ENCODE data around the gene NEK11.
A peak's percentile ranks its signal among the peaks of the same experiment; 100 is the strongest.
"Not testable (repeated sequence)": the region's sequence is repeated elsewhere in the genome, so short reads cannot be mapped to it uniquely, and the experiment has no call there.

NEK11 gene

DNA sequence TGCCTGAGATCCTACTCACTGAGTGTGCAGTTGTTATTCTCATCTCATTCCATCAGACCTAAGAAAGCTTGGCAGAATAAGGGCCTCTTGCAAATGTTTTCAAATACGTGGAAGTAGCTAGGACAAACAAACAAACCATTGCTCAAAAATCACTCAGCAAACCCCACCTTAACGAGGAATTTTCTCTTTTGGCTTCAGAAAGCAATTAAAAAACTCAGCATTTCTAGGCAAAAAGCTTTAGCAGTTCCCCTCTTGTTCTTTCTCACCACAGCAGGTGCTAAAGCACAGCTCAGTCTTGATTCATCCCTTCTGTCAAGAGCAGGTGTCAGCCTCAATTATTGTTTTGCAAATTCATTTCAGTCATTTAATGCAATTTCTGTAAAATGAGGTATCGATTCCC is 296.3 kb downstream of the NEK11 start:
- DNase-seq: no peak

- DNase-seq: no peak
Observed at GRCh38 chr3:131323792-131324191, 297.1 kb downstream of the NEK11 start.

DNA sequence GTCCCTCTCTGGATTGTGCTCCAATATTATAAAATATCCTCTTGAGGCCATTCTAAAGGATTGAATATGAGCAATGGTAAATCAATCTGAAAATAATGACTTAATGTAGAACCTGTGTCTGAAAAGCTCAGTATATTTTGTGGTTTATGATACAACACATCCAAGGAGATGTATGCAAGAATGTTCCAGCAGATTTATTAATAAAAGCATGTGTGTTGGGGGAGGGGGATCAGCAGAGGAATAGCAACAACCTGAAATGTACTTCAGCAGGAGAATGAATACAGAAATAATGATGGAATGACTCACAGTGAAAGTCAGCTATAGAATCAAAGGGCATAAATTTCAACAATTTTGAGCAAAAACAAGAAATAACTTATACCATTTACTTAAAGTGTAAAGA is 298.2 kb downstream of the NEK11 start:
- DNase-seq: no peak

DNA sequence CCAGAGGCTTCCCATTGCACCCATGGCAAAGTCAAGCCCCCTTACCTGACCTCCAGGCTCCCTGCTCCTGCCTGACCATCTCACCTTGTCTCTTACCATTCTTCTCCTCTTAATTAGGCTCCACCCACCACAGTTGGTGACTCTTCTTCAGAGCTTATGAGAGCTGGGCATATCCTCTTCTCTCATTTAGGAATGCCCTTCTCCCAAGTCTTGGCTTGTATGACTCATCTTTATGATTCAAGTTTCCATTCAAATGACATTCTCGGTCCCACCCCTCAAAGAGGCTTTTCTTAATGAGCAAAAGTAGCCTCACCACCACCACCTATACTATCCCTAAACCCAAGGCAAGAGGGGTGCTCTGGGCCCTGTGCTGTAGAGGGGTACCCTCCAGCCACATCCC is 299.6 kb downstream of the NEK11 start:
- DNase-seq: peak; percentile 16

- DNase-seq: no peak
Observed at GRCh38 chr3:131328721-131329120, 302.0 kb downstream of the NEK11 start.

DNA sequence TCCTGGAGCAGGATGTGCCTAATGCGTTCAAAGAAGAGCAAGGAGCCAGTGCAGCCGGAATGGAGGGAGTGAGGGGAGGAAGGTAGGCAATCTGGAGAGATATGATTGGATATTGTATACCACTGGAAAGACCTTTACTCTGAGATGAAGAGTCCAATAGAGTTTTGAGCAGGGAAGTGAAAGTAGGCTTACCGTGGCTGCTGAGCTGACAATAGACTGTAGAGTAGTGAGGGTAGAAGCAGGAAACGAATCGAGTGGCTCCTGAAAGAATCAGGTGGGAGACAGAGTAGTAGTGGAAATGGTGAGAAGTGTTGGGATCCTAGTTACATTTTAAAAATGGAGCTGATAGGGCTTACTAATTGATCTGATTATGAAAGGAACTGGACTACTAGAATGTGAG is 303.1 kb downstream of the NEK11 start:
- DNase-seq: no peak

DNA sequence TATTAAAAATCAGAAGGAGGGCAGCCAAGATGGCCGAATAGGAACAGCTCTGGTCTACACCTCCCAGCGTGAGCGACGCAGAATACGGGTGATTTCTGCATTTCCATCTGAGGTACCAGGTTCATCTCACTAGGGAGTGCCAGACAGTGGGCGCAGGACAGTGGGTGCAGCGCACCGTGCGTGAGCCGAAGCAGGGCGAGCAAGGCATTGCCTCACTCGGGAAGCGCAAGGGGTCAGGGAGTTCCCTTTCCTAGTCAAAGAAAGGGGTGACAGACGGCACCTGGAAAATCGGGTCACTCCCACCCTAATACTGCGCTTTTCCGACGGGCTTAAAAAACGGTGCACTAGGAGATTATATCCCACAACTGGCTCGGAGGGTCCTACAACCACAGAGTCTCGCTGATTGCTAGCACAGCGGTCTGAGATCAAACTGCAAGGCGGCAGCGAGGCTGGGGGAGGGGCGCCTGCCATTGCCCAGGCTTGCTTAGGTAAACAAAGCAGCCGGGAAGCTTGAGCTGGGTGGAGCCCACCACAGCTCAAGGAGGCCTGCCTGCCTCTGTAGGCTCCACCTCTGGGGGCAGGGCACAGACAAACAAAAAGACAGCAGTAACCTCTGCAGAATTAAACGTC is 304.9 kb downstream of the NEK11 start:
- DNase-seq: not testable (repeated sequence)

DNA sequence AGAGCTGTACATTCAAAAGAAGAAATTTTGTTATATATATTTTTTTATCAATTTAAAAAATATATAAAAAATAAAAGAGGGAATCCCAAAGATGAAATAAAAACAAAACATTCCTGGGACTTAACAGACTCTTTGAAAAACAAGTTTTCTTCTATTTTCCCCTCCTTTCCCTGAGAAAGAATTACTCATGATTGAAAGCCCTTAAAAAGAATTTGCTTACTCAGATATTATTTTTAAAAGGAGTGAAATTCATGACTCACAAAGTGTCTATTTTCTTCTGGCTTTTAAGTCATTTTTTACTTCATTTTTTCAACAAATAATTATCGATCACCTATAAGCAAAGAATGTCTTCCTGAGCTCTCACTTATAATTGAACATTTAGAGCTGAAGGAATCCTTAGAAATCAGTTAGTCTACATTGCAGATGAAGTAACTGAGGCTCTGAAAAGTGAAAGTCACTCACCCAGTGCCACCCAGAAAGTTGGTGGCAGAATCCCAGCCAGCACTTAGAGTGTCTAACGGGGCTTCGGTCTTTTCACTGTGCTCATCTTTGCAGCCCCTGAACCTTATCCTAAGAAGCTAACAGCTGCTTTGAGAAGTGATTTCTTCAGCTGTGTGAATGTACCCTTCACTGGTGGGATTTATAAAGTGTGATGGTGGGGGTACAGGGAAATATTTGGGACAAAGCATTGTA is 312.4 kb downstream of the NEK11 start:
- peak; percentile 46 for DNase-seq

DNA sequence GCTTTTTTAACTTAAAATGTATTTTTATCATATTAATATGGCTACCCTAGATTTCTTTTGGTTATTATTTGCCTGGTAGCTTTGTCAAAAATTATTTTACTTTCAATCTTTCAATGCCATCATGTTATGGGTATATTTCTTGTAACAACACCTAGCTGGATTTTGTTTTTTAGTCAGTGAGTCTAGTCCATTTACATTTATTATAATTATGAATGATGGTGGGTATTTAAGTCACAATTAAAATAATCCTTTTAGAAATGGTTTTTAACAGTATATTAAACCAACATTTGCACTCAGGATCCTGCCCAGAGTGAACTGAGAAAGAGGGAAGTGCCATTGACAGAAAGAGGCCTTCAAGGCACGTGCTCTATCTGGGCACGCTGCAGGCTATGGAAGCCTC is 315.1 kb downstream of the NEK11 start:
- no peak for DNase-seq

DNA sequence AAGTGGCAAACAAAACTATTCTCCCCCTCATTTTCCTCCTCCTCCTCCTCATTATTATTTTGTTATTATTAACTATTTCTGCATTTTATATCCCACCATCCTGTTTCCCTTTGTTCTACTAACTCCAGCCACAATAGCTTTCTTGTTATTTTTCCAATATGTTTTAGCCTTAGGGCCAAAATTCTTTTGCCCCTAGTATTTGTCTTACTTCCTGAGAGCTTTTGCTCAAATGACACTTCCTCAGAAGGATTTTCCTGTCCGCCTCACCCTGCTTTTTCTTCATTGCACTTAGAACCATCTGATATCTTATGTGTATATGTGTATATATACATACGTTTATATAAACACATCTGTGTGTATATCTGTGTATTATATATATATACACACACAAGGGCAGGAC is 322.2 kb downstream of the NEK11 start:
- DNase-seq: no peak

DNA sequence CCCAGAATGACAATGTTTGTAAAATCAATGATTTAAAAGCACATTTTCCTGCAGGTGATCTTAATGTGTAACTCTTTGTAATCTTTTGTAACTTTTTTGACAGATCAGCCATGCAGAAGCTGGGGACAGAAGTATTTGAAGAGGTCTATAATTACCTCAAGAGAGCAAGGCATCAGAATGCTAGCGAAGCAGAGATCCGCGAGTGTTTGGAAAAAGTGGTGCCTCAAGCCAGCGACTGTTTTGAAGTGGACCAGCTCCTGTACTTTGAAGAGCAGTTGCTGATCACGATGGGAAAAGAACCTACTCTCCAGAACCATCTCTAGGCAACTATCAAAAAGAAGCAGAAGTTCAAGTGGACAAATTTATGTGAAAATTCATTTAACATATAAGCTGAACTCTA is 322.8 kb downstream of the NEK11 start:
- DNase-seq: no peak

GRCh38 chr3:131349946-131350347 is 323.3 kb downstream of the NEK11 start:
- DNase-seq: peak; percentile 5

- DNase-seq: no peak
Observed at GRCh38 chr3:131350506-131350905, 323.8 kb downstream of the NEK11 start.

GRCh38 chr3:131353016-131353877 is 326.6 kb downstream of the NEK11 start:
- no peak for DNase-seq

DNA sequence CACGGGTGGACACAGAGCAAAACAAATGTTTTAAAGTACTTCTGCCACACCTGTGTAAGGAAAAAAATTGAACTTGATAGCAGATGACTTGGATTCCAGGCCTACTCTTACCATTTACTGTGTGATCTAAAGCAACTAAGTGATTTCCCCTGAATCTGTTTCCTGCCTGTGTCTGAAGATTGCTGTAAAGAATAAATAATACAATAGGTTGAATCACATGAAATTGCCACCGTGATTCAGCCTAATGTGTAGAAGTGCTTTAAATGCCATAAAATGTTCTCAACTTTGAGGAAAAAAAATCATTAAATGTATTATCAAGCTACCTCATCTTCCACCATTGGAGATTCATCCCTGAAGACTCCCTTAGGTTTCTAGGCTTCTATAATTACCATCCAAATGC is 327.3 kb downstream of the NEK11 start:
- no peak for DNase-seq

- no peak for DNase-seq
Observed at GRCh38 chr3:131356006-131356595, 329.4 kb downstream of the NEK11 start.

GRCh38 chr3:131357275-131357674 is 330.6 kb downstream of the NEK11 start:
- DNase-seq: no peak

- no peak for DNase-seq
Observed at GRCh38 chr3:131360191-131360755, 333.6 kb downstream of the NEK11 start.

DNA sequence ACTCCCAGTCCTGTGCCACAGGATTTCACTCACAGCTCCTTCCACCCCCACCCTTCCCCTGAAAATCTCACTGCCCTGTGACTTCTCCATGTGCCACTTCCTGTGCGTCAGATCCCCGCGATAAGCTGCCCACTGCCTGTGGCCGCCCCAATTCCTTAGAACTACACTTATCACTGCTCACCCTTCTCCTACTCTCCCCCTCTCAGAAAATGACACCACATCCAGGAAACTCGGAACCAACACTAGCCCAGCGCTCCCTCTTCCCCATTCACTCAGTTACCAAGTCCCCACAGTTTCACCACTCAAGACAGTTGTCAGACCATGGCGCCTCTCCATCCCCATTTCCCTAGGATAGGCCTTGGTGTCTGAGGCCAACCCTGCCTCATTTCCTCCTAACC is 334.4 kb downstream of the NEK11 start:
- not testable (repeated sequence) for DNase-seq

DNA sequence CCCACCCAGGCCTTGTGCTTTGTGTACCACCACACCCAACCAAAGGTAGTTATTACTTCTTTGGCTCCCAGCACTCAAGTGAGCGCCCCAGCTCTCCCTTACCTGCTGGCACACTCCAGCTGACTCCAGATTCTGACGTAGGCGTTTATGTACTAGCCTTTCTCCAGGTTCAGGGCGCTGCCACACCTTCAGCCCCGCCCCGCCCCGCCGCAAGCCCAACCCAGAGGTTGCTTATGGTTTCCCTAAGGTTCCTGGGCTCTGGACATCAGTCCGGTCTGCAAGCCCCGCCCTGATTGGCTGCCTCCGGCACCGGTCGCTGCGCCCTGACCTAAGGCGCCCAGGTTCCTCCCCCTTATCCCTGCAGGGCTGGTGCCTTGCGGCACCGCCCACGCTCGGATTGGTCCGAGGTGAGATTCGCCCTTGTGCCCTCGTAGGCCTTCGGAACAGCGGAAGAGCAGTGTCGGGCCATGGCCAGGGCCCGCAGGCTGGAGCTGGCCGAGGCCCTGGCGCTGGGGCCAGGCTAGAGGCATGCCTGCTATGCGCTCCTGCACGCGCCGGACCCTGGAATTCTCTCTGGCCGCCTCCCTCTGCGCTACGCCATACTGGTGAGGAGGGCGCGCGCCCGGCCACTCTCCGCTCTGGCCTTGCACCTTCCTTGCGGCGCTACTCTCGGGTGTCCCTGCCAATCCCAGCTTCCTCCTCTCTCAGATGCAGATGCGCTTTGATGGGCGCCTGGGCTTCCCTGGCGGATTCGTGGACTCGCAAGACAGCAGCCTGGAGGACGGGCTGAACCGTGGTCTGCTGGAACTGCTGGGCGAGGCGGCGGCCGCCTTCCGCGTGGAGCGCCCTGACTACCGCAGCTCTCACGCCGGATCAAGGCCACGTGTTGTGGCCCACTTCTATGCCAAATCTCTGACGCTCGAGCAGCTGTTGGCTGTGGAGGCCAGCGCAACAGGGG is 335.1 kb downstream of the NEK11 start:
- DNase-seq: peak; percentile 53

- DNase-seq: no peak
Observed at GRCh38 chr3:131363275-131363674, 336.6 kb downstream of the NEK11 start.
